Measurements from ENCODE around the gene KAZN. TPM values are rescaled to one million over a fixed set of nuclear protein-coding genes. Genes with fewer than 3 reads are reported as not detected.
"Not testable (repeated sequence)": the region's sequence is repeated elsewhere in the genome, so short reads cannot be mapped to it uniquely, and the experiment has no call there.

KAZN gene
- total and polyA plus RNA-seq, 2 donors: 7.2 to 8.4 TPM

- DNase-seq (ENCODE audit: extremely low spot score): no peak
- Histone ChIP-seq H3K4me1 (ENCODE audit: insufficient read depth) (no peaks in the 10 kb centered on the region), H3K36me3 (ENCODE audit: insufficient read depth) (no peaks in the 10 kb centered on the region), H3K27ac (ENCODE audit: low read depth) (no peak overlapping the region), H3K4me3 (ENCODE audit: low read depth, low read length) (no peak overlapping the region)
- 88% methylated on average over 17 of the region's 17 CpGs for WGBS
These were observed 26.4 kb upstream of the KAZN start for GRCh38 chr1:14571810-14572767.

- 82% methylated on average over 4 of the region's 4 CpGs for WGBS
- Histone ChIP-seq H3K4me1 (ENCODE audit: insufficient read depth) (no peaks in the 10 kb centered on the region), H3K4me3 (ENCODE audit: low read depth, low read length) (no peak overlapping the region), H3K27ac (ENCODE audit: low read depth) (no peak overlapping the region), H3K36me3 (ENCODE audit: insufficient read depth) (no peaks in the 10 kb centered on the region)
- no peak for DNase-seq (ENCODE audit: extremely low spot score)
These were observed 25.6 kb upstream of the KAZN start for GRCh38 chr1:14572861-14573260.

- 95% methylated on average over 2 of the region's 2 CpGs for WGBS
- Histone ChIP-seq H3K4me1 (ENCODE audit: insufficient read depth) (no peaks in the 10 kb centered on the region), H3K4me3 (ENCODE audit: low read depth, low read length) (no peak overlapping the region), H3K27ac (ENCODE audit: low read depth) (no peak overlapping the region), H3K36me3 (ENCODE audit: insufficient read depth) (no peaks in the 10 kb centered on the region)
- no peak for DNase-seq (ENCODE audit: extremely low spot score)
These were observed 22.3 kb upstream of the KAZN start for GRCh38 chr1:14576155-14576554.

- no peak overlapping the region for H3K4me3 ChIP-seq (ENCODE audit: low read depth, low read length)
- no peaks in the 10 kb centered on the region for H3K4me1 ChIP-seq (ENCODE audit: insufficient read depth)
- DNase-seq (ENCODE audit: extremely low spot score): no peak
- H3K27ac ChIP-seq (ENCODE audit: low read depth): no peak overlapping the region
- no peaks in the 10 kb centered on the region for H3K36me3 ChIP-seq (ENCODE audit: insufficient read depth)
- WGBS: 91% methylated on average over 3 of the region's 3 CpGs
These were observed 21.2 kb upstream of the KAZN start for GRCh38 chr1:14577261-14577660.

GRCh38 chr1:14578156-14578555, 20.3 kb upstream of the KAZN start:
- DNase-seq (ENCODE audit: extremely low spot score): no peak
- no peaks in the 10 kb centered on the region for H3K36me3 ChIP-seq (ENCODE audit: insufficient read depth)
- 68% methylated on average over 3 of the region's 3 CpGs for WGBS
- H3K4me3 ChIP-seq (ENCODE audit: low read depth, low read length): no peak overlapping the region
- H3K27ac ChIP-seq (ENCODE audit: low read depth): no peak overlapping the region
- H3K4me1 ChIP-seq (ENCODE audit: insufficient read depth): no peaks in the 10 kb centered on the region

GRCh38 chr1:14580295-14580694, 18.2 kb upstream of the KAZN start:
- not testable (repeated sequence) for DNase-seq (ENCODE audit: extremely low spot score)

GRCh38 chr1:14580986-14581385, 17.5 kb upstream of the KAZN start:
- Histone ChIP-seq H3K36me3 (ENCODE audit: insufficient read depth) (no peaks in the 10 kb centered on the region), H3K4me1 (ENCODE audit: insufficient read depth) (no peaks in the 10 kb centered on the region), H3K27ac (ENCODE audit: low read depth) (no peak overlapping the region), H3K4me3 (ENCODE audit: low read depth, low read length) (no peak overlapping the region)
- 98% methylated on average over 4 of the region's 4 CpGs for WGBS
- no peak for DNase-seq (ENCODE audit: extremely low spot score)

More at GRCh38 chr1:14580295-14580694, 18.2 kb upstream of the KAZN start:
- WGBS: 96% methylated on average over 12 of the region's 12 CpGs
- not testable (repeated sequence) for H3K4me3 ChIP-seq (ENCODE audit: low read depth, low read length); H3K27ac ChIP-seq (ENCODE audit: low read depth); H3K4me1 ChIP-seq (ENCODE audit: insufficient read depth); H3K36me3 ChIP-seq (ENCODE audit: insufficient read depth)

GRCh38 chr1:14583788-14584187, 14.7 kb upstream of the KAZN start:
- Histone ChIP-seq H3K4me3 (ENCODE audit: low read depth, low read length) (no peak overlapping the region), H3K4me1 (ENCODE audit: insufficient read depth) (no peaks in the 10 kb centered on the region), H3K27ac (ENCODE audit: low read depth) (no peak overlapping the region), H3K36me3 (ENCODE audit: insufficient read depth) (no peaks in the 10 kb centered on the region)
- WGBS: 92% methylated on average over 5 of the region's 5 CpGs
- no peak for DNase-seq (ENCODE audit: extremely low spot score)

GRCh38 chr1:14585728-14586127, 12.8 kb upstream of the KAZN start:
- H3K36me3 ChIP-seq (ENCODE audit: insufficient read depth): no peaks in the 10 kb centered on the region
- WGBS: 65% methylated on average over 9 of the region's 9 CpGs
- no peak overlapping the region for H3K27ac ChIP-seq (ENCODE audit: low read depth)
- no peaks in the 10 kb centered on the region for H3K4me1 ChIP-seq (ENCODE audit: insufficient read depth)
- no peak overlapping the region for H3K4me3 ChIP-seq (ENCODE audit: low read depth, low read length)
- DNase-seq (ENCODE audit: extremely low spot score): no peak

GRCh38 chr1:14590411-14591180, 7.9 kb upstream of the KAZN start:
- Histone ChIP-seq H3K4me1 (ENCODE audit: insufficient read depth) (no peaks in the 10 kb centered on the region), H3K4me3 (ENCODE audit: low read depth, low read length) (no peak overlapping the region), H3K27ac (ENCODE audit: low read depth) (no peak overlapping the region), H3K36me3 (ENCODE audit: insufficient read depth) (no peaks in the 10 kb centered on the region)
- 85% methylated on average over 10 of the region's 10 CpGs for WGBS
- no peak for DNase-seq (ENCODE audit: extremely low spot score)

- Histone ChIP-seq H3K4me3 (ENCODE audit: low read depth, low read length) (no peak overlapping the region), H3K36me3 (ENCODE audit: insufficient read depth) (no peaks in the 10 kb centered on the region), H3K27ac (ENCODE audit: low read depth) (no peak overlapping the region), H3K4me1 (ENCODE audit: insufficient read depth) (no peaks in the 10 kb centered on the region)
- DNase-seq (ENCODE audit: extremely low spot score): no peak
- WGBS: 78% methylated on average over 6 of the region's 6 CpGs
These were observed 6.9 kb upstream of the KAZN start for GRCh38 chr1:14591600-14591999.

GRCh38 chr1:14592004-14592631, 6.4 kb upstream of the KAZN start:
- no peak for DNase-seq (ENCODE audit: extremely low spot score)
- Histone ChIP-seq H3K4me1 (ENCODE audit: insufficient read depth) (no peaks in the 10 kb centered on the region), H3K36me3 (ENCODE audit: insufficient read depth) (no peaks in the 10 kb centered on the region), H3K27ac (ENCODE audit: low read depth) (no peak overlapping the region), H3K4me3 (ENCODE audit: low read depth, low read length) (no peak overlapping the region)
- WGBS: 56% methylated on average over 9 of the region's 9 CpGs

GRCh38 chr1:14593302-14593701, 5.2 kb upstream of the KAZN start:
- DNase-seq (ENCODE audit: extremely low spot score): no peak
- 76% methylated on average over 4 of the region's 4 CpGs for WGBS
- Histone ChIP-seq H3K4me1 (ENCODE audit: insufficient read depth) (no peaks in the 10 kb centered on the region), H3K27ac (ENCODE audit: low read depth) (no peak overlapping the region), H3K36me3 (ENCODE audit: insufficient read depth) (no peaks in the 10 kb centered on the region), H3K4me3 (ENCODE audit: low read depth, low read length) (no peak overlapping the region)
